Measurements from ENCODE around the gene ASB1.

DNA sequence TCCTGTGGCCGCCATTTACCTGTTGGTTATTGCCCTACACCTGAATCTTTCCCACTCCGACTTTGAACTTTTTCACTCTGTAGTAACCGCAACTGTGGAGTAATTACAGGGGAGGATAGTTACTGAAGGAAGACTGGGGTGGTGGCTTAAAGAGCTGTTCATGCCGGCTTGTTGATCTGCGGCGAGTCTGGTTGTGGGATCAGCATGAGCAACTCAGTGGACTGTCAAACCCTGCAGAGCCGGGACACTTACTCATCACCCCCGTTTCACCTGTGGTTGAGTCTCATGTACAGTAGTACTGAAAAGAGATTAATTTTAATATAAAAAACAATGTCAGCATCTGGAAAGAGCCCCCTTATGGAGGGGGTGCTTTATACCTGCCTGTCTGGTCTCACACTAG, 2.1 kb downstream of the ASB1 start:
- no peak for TF ChIP-seq TAF1 (IDR thresholded peaks at IDR 0.05; ENCODE audit: borderline replicate concordance, low read depth, low read length)
- no peak for TF ChIP-seq POLR2AphosphoS5 (IDR thresholded peaks at IDR 0.05; ENCODE audit: low read depth, low read length)
- TF ChIP-seq POLR2A (IDR thresholded peaks at IDR 0.05; ENCODE audit: low read depth, low read length) = no peak

Data from GM12892 (cell line).